ENCODE results near the gene CKAP2L.

CKAP2L gene

GRCh38 chr2:112705575-112705974 lies 58.8 kb downstream of the CKAP2L start:
- TF ChIP-seq GATA3 (IDR thresholded peaks at IDR 0.05; ENCODE audit: low read depth, low read length), result no peak
- no peak for TF ChIP-seq GATA2 (IDR thresholded peaks at IDR 0.05; ENCODE audit: low read depth, low read length)

GRCh38 chr2:112703684-112704083 lies 60.7 kb downstream of the CKAP2L start:
- no peak for TF ChIP-seq GATA3 (IDR thresholded peaks at IDR 0.05; ENCODE audit: low read depth, low read length)
- TF ChIP-seq GATA2 (IDR thresholded peaks at IDR 0.05; ENCODE audit: low read depth, low read length), result no peak

GRCh38 chr2:112701052-112701451 lies 63.4 kb downstream of the CKAP2L start:
- TF ChIP-seq GATA2 (IDR thresholded peaks at IDR 0.05; ENCODE audit: low read depth, low read length) (no peak), GATA3 (IDR thresholded peaks at IDR 0.05; ENCODE audit: low read depth, low read length) (no peak)

- TF ChIP-seq GATA3 (IDR thresholded peaks at IDR 0.05; ENCODE audit: low read depth, low read length) (no peak), GATA2 (IDR thresholded peaks at IDR 0.05; ENCODE audit: low read depth, low read length) (no peak)
These were observed 64.3 kb downstream of the CKAP2L start for GRCh38 chr2:112699984-112700667.

- no peak for TF ChIP-seq GATA2 (IDR thresholded peaks at IDR 0.05; ENCODE audit: low read depth, low read length)
- no peak for TF ChIP-seq GATA3 (IDR thresholded peaks at IDR 0.05; ENCODE audit: low read depth, low read length)
These were observed 65.4 kb downstream of the CKAP2L start for GRCh38 chr2:112698834-112699515.

- TF ChIP-seq GATA2 (IDR thresholded peaks at IDR 0.05; ENCODE audit: low read depth, low read length) (no peak), GATA3 (IDR thresholded peaks at IDR 0.05; ENCODE audit: low read depth, low read length) (no peak)
These were observed 70.2 kb downstream of the CKAP2L start for GRCh38 chr2:112694182-112694581.

- no peak for TF ChIP-seq GATA3 (IDR thresholded peaks at IDR 0.05; ENCODE audit: low read depth, low read length)
- no peak for TF ChIP-seq GATA2 (IDR thresholded peaks at IDR 0.05; ENCODE audit: low read depth, low read length)
These were observed 70.8 kb downstream of the CKAP2L start for GRCh38 chr2:112693596-112693995.

GRCh38 chr2:112692918-112693317 lies 71.5 kb downstream of the CKAP2L start:
- TF ChIP-seq GATA2 (IDR thresholded peaks at IDR 0.05; ENCODE audit: low read depth, low read length) (no peak), GATA3 (IDR thresholded peaks at IDR 0.05; ENCODE audit: low read depth, low read length) (no peak)

- TF ChIP-seq GATA2 (IDR thresholded peaks at IDR 0.05; ENCODE audit: low read depth, low read length), result no peak
- no peak for TF ChIP-seq GATA3 (IDR thresholded peaks at IDR 0.05; ENCODE audit: low read depth, low read length)
These were observed 71.9 kb downstream of the CKAP2L start for GRCh38 chr2:112692495-112692911.

- TF ChIP-seq GATA2 (IDR thresholded peaks at IDR 0.05; ENCODE audit: low read depth, low read length), result no peak
These were observed 72.5 kb downstream of the CKAP2L start for GRCh38 chr2:112691881-112692281.

- no peak for TF ChIP-seq GATA3 (IDR thresholded peaks at IDR 0.05; ENCODE audit: low read depth, low read length)
- TF ChIP-seq GATA2 (IDR thresholded peaks at IDR 0.05; ENCODE audit: low read depth, low read length), result no peak
These were observed 73.5 kb downstream of the CKAP2L start for GRCh38 chr2:112690853-112691401.

- TF ChIP-seq GATA2 (IDR thresholded peaks at IDR 0.05; ENCODE audit: low read depth, low read length) (no peak), GATA3 (IDR thresholded peaks at IDR 0.05; ENCODE audit: low read depth, low read length) (no peak)
These were observed 76.1 kb downstream of the CKAP2L start for GRCh38 chr2:112688086-112688880.

GRCh38 chr2:112687522-112687921 lies 76.9 kb downstream of the CKAP2L start:
- TF ChIP-seq GATA2 (IDR thresholded peaks at IDR 0.05; ENCODE audit: low read depth, low read length) (no peak), GATA3 (IDR thresholded peaks at IDR 0.05; ENCODE audit: low read depth, low read length) (no peak)
